Measurements from ENCODE around the gene HAUS5. TPM values are rescaled to one million over a fixed set of nuclear protein-coding genes. Genes with fewer than 3 reads are reported as not detected.
A peak's percentile ranks its signal among the peaks of the same experiment; 100 is the strongest.
"Not testable (repeated sequence)": the region's sequence is repeated elsewhere in the genome, so short reads cannot be mapped to it uniquely, and the experiment has no call there.

The HAUS5 gene
- total RNA-seq, 5 donors from 2014 or later (not counting 1 experiment from before 2014, with no cell fraction given), result 25.5 to 34.1 (median 29.3) TPM

DNA sequence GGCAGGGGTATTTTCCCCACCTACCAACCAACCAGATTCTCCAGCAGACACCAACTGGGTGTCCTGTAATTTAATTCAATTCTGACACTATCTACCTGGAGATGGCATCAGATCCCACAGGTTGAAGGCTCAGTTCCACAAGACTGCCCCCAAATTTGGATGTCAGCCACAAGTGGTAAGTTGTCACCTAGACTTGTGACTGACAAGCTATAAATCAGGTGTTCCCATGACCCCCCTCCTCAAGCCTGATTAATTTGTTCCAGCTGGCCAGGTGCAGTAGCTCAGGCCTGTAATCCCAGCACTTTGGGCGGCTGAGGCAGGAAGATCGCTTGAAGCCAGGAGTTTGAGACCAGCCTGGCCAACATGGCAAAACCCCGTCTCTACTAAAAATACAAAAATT, 10.6 kb upstream of the HAUS5 start:
- CTCF ChIA-PET, result no interaction called here
- no peaks in the 10 kb centered on the region for H3K36me3 Mint-ChIP-seq
- H3K4me3 Mint-ChIP-seq, result no peak overlapping the region
- Histone ChIP-seq H3K9me3 (no peaks in the 10 kb centered on the region), H3K4me1 (ENCODE audit: control insufficient read depth in 1 of 2, extremely low read depth in 1 of 2, insufficient read depth in 2 of 2, low read length in 2 of 2) (no peaks in the 10 kb centered on the region), H3K4me3 (ENCODE audit: control insufficient read depth in 1 of 2, extremely low read depth in 1 of 2, low read length in 1 of 2) (no peak overlapping the region), H3K27ac (ENCODE audit: low read length) (no peak overlapping the region), H3K36me3 (ENCODE audit: control insufficient read depth in 2 of 2, extremely low read depth in 1 of 2, insufficient read depth in 1 of 2, low read length in 1 of 2) (no peaks in the 10 kb centered on the region), H3K27me3 (replicated peaks in 1 of 2; ENCODE audit: control insufficient read depth in 2 of 2, extremely low read depth in 1 of 2, insufficient read depth in 2 of 2, low read length in 1 of 2) (peaks cover 0 to 1% of the 10 kb centered on the region in 2 experiments)
- no peaks in the 10 kb centered on the region for H3K9me3 Mint-ChIP-seq
- H3K27me3 Mint-ChIP-seq, result peaks cover 0 to 5% of the 10 kb centered on the region in 2 donors
- no peaks in the 10 kb centered on the region for H3K4me1 Mint-ChIP-seq
- DNase-seq (no peak), ATAC-seq (replicated peaks in 1 of 4) (no peak)
- WGBS (ENCODE audit: insufficient coverage), result no CpG with 5 or more reads among the region's 3 CpGs
- no peak overlapping the region for H3K27ac Mint-ChIP-seq
- POLR2A ChIA-PET, result no interaction called here

DNA sequence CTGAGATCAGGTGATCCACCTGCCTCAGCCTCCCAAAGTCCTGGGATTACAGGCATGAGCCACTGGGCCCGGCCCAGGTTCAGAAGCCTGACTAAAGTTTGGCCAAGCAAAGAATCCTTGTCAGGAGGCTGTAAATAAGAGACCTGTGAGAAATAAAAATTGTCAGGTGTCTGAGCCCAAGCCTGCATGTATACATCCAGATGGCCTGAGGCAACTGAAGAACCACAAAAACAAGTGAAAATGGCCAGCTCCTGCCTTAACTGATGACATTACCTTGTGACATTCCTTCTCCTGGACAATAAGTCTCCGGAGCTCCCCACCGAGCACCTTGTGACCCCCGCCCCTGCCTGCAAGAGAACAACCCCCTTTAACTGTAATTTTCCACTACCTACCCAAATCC, 8.1 kb upstream of the HAUS5 start:
- peaks cover 9 to 10% (median 9%) of the 10 kb centered on the region in 3 donors for H3K4me1 Mint-ChIP-seq
- H3K4me3 ChIP-seq (ENCODE audit: control insufficient read depth in 1 of 2, extremely low read depth in 1 of 2, low read length in 1 of 2); H3K9me3 Mint-ChIP-seq; H3K9me3 ChIP-seq; POLR2A ChIA-PET; H3K27me3 ChIP-seq (replicated peaks in 1 of 2; ENCODE audit: control insufficient read depth in 2 of 2, extremely low read depth in 1 of 2, insufficient read depth in 2 of 2, low read length in 1 of 2); H3K4me3 Mint-ChIP-seq; H3K27ac Mint-ChIP-seq; H3K36me3 Mint-ChIP-seq; DNase-seq; H3K4me1 ChIP-seq (ENCODE audit: control insufficient read depth in 1 of 2, extremely low read depth in 1 of 2, insufficient read depth in 2 of 2, low read length in 2 of 2); H3K27me3 Mint-ChIP-seq; H3K36me3 ChIP-seq (ENCODE audit: control insufficient read depth in 2 of 2, extremely low read depth in 1 of 2, insufficient read depth in 1 of 2, low read length in 1 of 2); ATAC-seq (replicated peaks in 1 of 4); CTCF ChIA-PET; H3K27ac ChIP-seq (ENCODE audit: low read length): not testable (repeated sequence)
- 86% methylated on average over 3 of the region's 4 CpGs for WGBS (ENCODE audit: insufficient coverage)

DNA sequence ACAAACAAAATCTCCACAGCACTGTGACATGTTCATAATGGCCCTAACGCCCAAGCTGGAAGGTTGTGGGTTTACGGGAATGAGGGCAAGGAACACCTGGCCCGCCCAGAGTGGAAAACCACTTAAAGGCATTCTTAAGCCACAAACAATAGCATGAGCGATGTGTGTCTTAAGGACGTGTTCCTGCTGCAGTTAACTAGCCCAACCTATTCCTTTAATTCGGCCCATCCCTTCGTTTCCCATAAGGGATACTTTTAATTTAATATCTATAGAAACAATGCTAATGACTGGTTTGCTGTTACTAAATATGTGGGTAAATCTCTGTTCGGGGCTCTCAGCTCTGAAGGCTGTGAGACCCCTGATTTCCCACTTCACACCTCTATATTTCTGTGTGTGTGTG, 5.4 kb upstream of the HAUS5 start:
- ATAC-seq (replicated peaks in 1 of 4); H3K9me3 ChIP-seq; H3K4me3 ChIP-seq (ENCODE audit: control insufficient read depth in 1 of 2, extremely low read depth in 1 of 2, low read length in 1 of 2); H3K9me3 Mint-ChIP-seq; POLR2A ChIA-PET; H3K36me3 ChIP-seq (ENCODE audit: control insufficient read depth in 2 of 2, extremely low read depth in 1 of 2, insufficient read depth in 1 of 2, low read length in 1 of 2); H3K27ac ChIP-seq (ENCODE audit: low read length); H3K27me3 ChIP-seq (replicated peaks in 1 of 2; ENCODE audit: control insufficient read depth in 2 of 2, extremely low read depth in 1 of 2, insufficient read depth in 2 of 2, low read length in 1 of 2); DNase-seq; H3K36me3 Mint-ChIP-seq; H3K4me3 Mint-ChIP-seq; H3K27ac Mint-ChIP-seq; H3K27me3 Mint-ChIP-seq: not testable (repeated sequence)
- CTCF ChIA-PET, result interaction anchor here in 1 of 2 donors (0.6 kb wide), 1 partner anchor 471 kb away, joined by 4 read pairs; no protein-coding TSS in a partner anchor
- no CpG with 5 or more reads among the region's 8 CpGs for WGBS (ENCODE audit: insufficient coverage)
- H3K4me1 ChIP-seq (ENCODE audit: control insufficient read depth in 1 of 2, extremely low read depth in 1 of 2, insufficient read depth in 2 of 2, low read length in 2 of 2), result peaks cover 11 to 24% of the 10 kb centered on the region in 2 experiments
- H3K4me1 Mint-ChIP-seq, result peaks cover 22 to 33% (median 28%) of the 10 kb centered on the region in 3 donors

DNA sequence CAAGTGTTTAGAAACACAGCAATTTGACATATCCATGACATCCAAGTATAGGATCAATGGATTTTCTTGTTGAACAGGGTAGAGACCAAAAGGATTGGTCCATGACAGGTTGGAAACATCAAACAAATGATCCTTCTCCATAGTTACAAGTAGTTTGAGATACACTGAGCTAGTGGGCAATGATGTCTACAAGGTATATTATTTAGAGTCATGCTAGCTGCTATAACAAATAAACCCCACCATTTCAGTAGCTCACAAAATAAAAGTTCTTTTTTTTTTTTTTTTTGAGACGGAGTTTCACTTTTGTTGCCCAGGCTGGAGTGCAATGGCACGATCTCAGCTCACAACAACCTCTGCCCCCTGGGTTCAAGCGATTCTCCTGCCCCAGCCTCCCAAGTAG, 4.9 kb upstream of the HAUS5 start:
- no peak overlapping the region for H3K27ac Mint-ChIP-seq
- WGBS (ENCODE audit: insufficient coverage), result no CpG with 5 or more reads among the region's 3 CpGs

DNA sequence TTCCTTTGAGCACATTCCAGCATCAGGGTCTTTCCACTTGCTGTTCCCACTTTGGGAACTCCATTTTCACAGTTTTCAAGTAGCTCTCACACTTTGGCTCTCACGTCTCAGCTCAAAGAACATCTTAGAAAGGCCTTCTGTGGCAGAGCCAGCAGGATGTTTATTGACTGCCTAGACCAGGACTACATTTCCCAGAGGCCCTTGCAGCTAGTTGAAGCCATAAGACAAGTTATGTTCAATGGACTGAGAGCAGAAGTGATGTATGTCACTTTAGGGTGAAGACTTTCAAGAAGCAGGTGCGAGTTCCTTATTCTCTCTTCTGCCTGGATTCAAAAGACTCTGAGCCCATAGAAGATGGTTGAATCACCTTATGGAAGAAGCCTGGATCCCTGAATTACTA, 4.3 kb upstream of the HAUS5 start:
- DNase-seq, result peak in 1 of 35 experiments; percentile 26
- Histone ChIP-seq H3K27ac (ENCODE audit: low read length) (no peak overlapping the region), H3K4me3 (ENCODE audit: control insufficient read depth in 1 of 2, extremely low read depth in 1 of 2, low read length in 1 of 2) (no peak overlapping the region), H3K9me3 (no peaks in the 10 kb centered on the region), H3K4me1 (ENCODE audit: control insufficient read depth in 1 of 2, extremely low read depth in 1 of 2, insufficient read depth in 2 of 2, low read length in 2 of 2) (peaks cover 13 to 34% of the 10 kb centered on the region in 2 experiments), H3K36me3 (ENCODE audit: control insufficient read depth in 2 of 2, extremely low read depth in 1 of 2, insufficient read depth in 1 of 2, low read length in 1 of 2) (no peaks in the 10 kb centered on the region), H3K27me3 (replicated peaks in 1 of 2; ENCODE audit: control insufficient read depth in 2 of 2, extremely low read depth in 1 of 2, insufficient read depth in 2 of 2, low read length in 1 of 2) (no peaks in the 10 kb centered on the region)
- CTCF ChIA-PET, result no interaction called here
- Mint-ChIP-seq H3K4me1 (peaks cover 29 to 41% (median 33%) of the 10 kb centered on the region in 3 donors), H3K4me3 (peak overlapping the region in 1 of 3 donors; percentile 54), H3K36me3 (no peaks in the 10 kb centered on the region), H3K27me3 (no peaks in the 10 kb centered on the region), H3K9me3 (peaks cover 6 to 10% (median 7%) of the 10 kb centered on the region in 3 donors), H3K27ac (peak overlapping the region; percentile 28 to 72)
- POLR2A ChIA-PET, result no interaction called here
- WGBS (ENCODE audit: insufficient coverage), result 70% methylated on average over 1 of the region's 2 CpGs
- no peak for ATAC-seq (replicated peaks in 1 of 4)

More for the DNA sequence above, 4.9 kb upstream of the HAUS5 start:
- Mint-ChIP-seq H3K27me3 (no peaks in the 10 kb centered on the region), H3K9me3 (peaks cover 6 to 10% (median 7%) of the 10 kb centered on the region in 3 donors), H3K4me1 (peaks cover 27 to 38% (median 32%) of the 10 kb centered on the region in 3 donors), H3K4me3 (no peak overlapping the region), H3K36me3 (no peaks in the 10 kb centered on the region)
- no peak overlapping the region for H3K4me3 ChIP-seq (ENCODE audit: control insufficient read depth in 1 of 2, extremely low read depth in 1 of 2, low read length in 1 of 2)
- POLR2A ChIA-PET, result no interaction called here
- DNase-seq, result no peak
- no peaks in the 10 kb centered on the region for H3K27me3 ChIP-seq (replicated peaks in 1 of 2; ENCODE audit: control insufficient read depth in 2 of 2, extremely low read depth in 1 of 2, insufficient read depth in 2 of 2, low read length in 1 of 2)
- no peaks in the 10 kb centered on the region for H3K9me3 ChIP-seq
- H3K36me3 ChIP-seq (ENCODE audit: control insufficient read depth in 2 of 2, extremely low read depth in 1 of 2, insufficient read depth in 1 of 2, low read length in 1 of 2), result no peaks in the 10 kb centered on the region
- ATAC-seq (replicated peaks in 1 of 4), result no peak
- H3K27ac ChIP-seq (ENCODE audit: low read length), result no peak overlapping the region
- H3K4me1 ChIP-seq (ENCODE audit: control insufficient read depth in 1 of 2, extremely low read depth in 1 of 2, insufficient read depth in 2 of 2, low read length in 2 of 2), result peaks cover 11 to 28% of the 10 kb centered on the region in 2 experiments
- CTCF ChIA-PET, result interaction anchor here in 1 of 2 donors (0.6 kb wide), 1 partner anchor 471 kb away, joined by 4 read pairs; no protein-coding TSS in a partner anchor

DNA sequence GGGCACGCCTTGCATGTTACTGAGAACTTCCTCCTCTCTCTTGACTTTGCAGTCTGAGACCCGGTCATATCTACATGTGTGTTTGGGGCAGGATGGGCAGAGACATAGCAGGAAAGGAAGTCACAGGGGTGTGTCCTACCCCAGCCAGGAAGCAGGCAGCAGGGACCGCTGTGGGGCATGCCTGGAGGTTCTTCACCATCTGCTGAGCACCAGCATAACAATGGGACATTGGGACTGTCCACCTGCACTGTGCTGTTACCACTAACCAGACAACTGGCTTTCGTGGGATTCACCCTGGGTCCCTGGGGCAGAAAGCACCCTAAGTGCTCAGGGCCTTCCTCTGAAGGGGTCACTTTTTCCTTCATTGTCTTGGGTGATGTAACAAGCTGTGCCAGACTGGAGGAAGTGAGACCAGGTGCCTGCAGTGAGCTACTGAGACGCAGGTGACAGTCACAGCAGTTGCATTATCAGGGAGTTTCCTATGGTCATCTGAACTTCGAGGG, 2.6 kb upstream of the HAUS5 start:
- ATAC-seq (replicated peaks in 1 of 4) (peak; percentile 41 to 77 (median 65)), DNase-seq (peak in 13 of 35 experiments; percentile 8 to 46 (median 20))
- H3K36me3 ChIP-seq (ENCODE audit: control insufficient read depth in 2 of 2, extremely low read depth in 1 of 2, insufficient read depth in 1 of 2, low read length in 1 of 2), result no peaks in the 10 kb centered on the region
- peaks cover 6 to 10% (median 7%) of the 10 kb centered on the region in 3 donors for H3K9me3 Mint-ChIP-seq
- no peaks in the 10 kb centered on the region for H3K27me3 Mint-ChIP-seq
- no peaks in the 10 kb centered on the region for H3K36me3 Mint-ChIP-seq
- peak overlapping the region in 2 of 3 donors; percentile 14 to 54 for H3K4me3 Mint-ChIP-seq
- H3K27ac ChIP-seq (ENCODE audit: low read length), result peak overlapping the region; percentile 72
- peak overlapping the region; percentile 86 to 93 for H3K27ac Mint-ChIP-seq
- CTCF ChIA-PET, result interaction anchor here in 1 of 2 donors (0.6 to 1.0 kb wide), 2 partner anchors 97 to 365 kb away, joined by 3 to 4 read pairs; no protein-coding TSS in a partner anchor
- no peaks in the 10 kb centered on the region for H3K27me3 ChIP-seq (replicated peaks in 1 of 2; ENCODE audit: control insufficient read depth in 2 of 2, extremely low read depth in 1 of 2, insufficient read depth in 2 of 2, low read length in 1 of 2)
- H3K4me3 ChIP-seq (ENCODE audit: control insufficient read depth in 1 of 2, extremely low read depth in 1 of 2, low read length in 1 of 2), result no peak overlapping the region
- 49% methylated on average over 4 of the region's 6 CpGs for WGBS (ENCODE audit: insufficient coverage)
- no peaks in the 10 kb centered on the region for H3K9me3 ChIP-seq
- POLR2A ChIA-PET, result interaction anchor here in 1 of 2 donors (0.7 kb wide), 1 partner anchor 147 kb away, joined by 3 read pairs; no protein-coding TSS in a partner anchor
- peaks cover 13 to 37% of the 10 kb centered on the region in 2 experiments for H3K4me1 ChIP-seq (ENCODE audit: control insufficient read depth in 1 of 2, extremely low read depth in 1 of 2, insufficient read depth in 2 of 2, low read length in 2 of 2)
- H3K4me1 Mint-ChIP-seq, result peaks cover 29 to 47% (median 36%) of the 10 kb centered on the region in 3 donors
